LNCAP (cell line): ENCODE data around the gene NARS2.

ENCODE experiments used
- CTCF ChIP-seq: fragments of 450-650 bp; IDR thresholded peaks from 2 replicates; pipeline ENCODE4 v1.5.1; 2017; ENCODE audit warnings: mild to moderate bottlenecking

Gene NARS2

GRCh38 chr11:78428773-78429172 is 145.9 kb downstream of the NARS2 start:
- TF ChIP-seq CTCF, result no peak

- no peak for TF ChIP-seq CTCF
These were observed 146.4 kb downstream of the NARS2 start for GRCh38 chr11:78428266-78428636.

GRCh38 chr11:78427615-78428265 is 146.9 kb downstream of the NARS2 start:
- TF ChIP-seq CTCF, result no peak

- no peak for TF ChIP-seq CTCF
These were observed 147.8 kb downstream of the NARS2 start for GRCh38 chr11:78426845-78427244.

- TF ChIP-seq CTCF, result no peak
These were observed 149.1 kb downstream of the NARS2 start for GRCh38 chr11:78425399-78426070.

GRCh38 chr11:78424334-78425270 is 150.1 kb downstream of the NARS2 start:
- no peak for TF ChIP-seq CTCF

GRCh38 chr11:78423241-78423640 is 151.4 kb downstream of the NARS2 start:
- no peak for TF ChIP-seq CTCF
